Ishikawa (cell line): ENCODE measurements around the gene YBEY.

ENCODE experiments used
- CEBPB ChIP-seq: IDR thresholded peaks from 2 replicates; pipeline ENCODE4 v1.6.1; 2012
- CREB1 ChIP-seq: IDR thresholded peaks from 2 replicates; pipeline ENCODE4 v1.6.1; 2012; ENCODE audit warnings: low read depth
- EGR1 ChIP-seq: IDR thresholded peaks from 2 replicates; pipeline ENCODE4 v1.6.1; 2012
- EP300 ChIP-seq: IDR thresholded peaks from 2 replicates; pipeline ENCODE4 v1.6.1; 2012; ENCODE audit warnings: borderline replicate concordance
- FOXM1 ChIP-seq: IDR thresholded peaks from 2 replicates; pipeline ENCODE4 v1.6.1; 2012; ENCODE audit warnings: low read depth, borderline replicate concordance
- MAX ChIP-seq: IDR thresholded peaks from 2 replicates; pipeline ENCODE4 v1.6.1; 2012
- NFIC ChIP-seq: IDR thresholded peaks from 2 replicates; pipeline ENCODE4 v1.6.1; 2012
- RAD21 ChIP-seq: IDR thresholded peaks from 2 replicates; pipeline ENCODE4 v1.6.1; 2012; ENCODE audit warnings: low read depth
- REST ChIP-seq: IDR thresholded peaks from 2 replicates; pipeline ENCODE4 v1.6.1; 2012; ENCODE audit warnings: low read depth, mild to moderate bottlenecking
- TAF1 ChIP-seq: IDR thresholded peaks from 2 replicates; pipeline ENCODE4 v1.6.1; 2012; ENCODE audit warnings: low read depth, mild to moderate bottlenecking
- TCF12 ChIP-seq: IDR thresholded peaks from 2 replicates; pipeline ENCODE4 v1.6.1; 2012; ENCODE audit warnings: low read depth
- TEAD4 ChIP-seq: IDR thresholded peaks from 2 replicates; pipeline ENCODE4 v1.6.1; 2012
- USF1 ChIP-seq: IDR thresholded peaks from 2 replicates; pipeline ENCODE4 v1.6.1; 2012
- YY1 ChIP-seq: IDR thresholded peaks from 2 replicates; pipeline ENCODE4 v1.6.1; 2012; ENCODE audit warnings: low read depth
- ZBTB7A ChIP-seq: IDR thresholded peaks from 2 replicates; pipeline ENCODE4 v1.6.1; 2012; ENCODE audit warnings: low read depth

YBEY gene

DNA sequence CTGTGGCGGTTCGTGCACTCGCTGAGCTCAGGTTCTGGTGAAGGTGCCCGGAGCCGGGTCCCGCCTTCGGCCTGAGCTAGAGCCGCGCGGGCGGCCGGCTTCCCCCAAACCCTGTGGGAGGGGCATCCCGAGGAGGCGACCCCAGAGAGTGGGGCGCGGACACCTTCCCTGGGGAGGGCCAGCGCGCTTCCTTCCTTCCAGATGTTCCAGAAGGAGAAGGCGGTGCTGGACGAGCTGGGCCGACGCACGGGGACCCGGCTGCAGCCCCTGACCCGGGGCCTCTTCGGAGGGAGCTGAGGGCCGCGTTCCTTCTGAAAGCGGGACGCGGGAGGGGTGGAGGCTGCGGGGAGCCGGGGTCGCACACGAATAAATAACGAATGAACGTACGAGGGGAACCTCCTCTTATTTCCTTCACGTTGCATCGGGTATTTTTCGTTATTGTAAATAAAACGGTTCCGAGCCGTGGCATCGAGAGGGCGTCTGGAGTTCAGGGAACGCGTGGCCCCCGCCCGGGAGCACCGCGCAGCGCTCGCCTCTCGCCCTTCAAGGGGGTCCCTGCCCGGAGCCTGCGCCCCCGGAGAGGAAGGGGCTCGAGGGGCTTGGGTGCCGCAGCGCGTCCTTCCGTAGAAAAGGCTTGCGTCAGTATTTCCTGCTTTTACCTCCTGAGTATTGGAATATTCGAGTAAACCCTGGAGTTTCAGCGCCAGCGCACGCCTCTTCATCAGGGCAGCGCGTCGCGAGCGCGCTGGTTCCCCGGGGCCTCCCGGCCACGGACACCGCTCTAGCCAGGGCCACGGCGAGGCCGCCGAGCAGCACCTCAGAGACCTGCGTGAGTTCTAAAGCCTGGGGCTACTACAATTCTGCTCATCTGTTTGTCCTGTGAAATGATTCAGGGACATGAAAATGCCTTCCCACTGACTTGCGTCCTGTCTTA, 11.5 kb downstream of the YBEY start:
- TF ChIP-seq REST, result no peak
- TF ChIP-seq EP300, result no peak
- TF ChIP-seq ZBTB7A, result no peak
- no peak for TF ChIP-seq CREB1
- no peak for TF ChIP-seq MAX
- TF ChIP-seq FOXM1, result no peak
- no peak for TF ChIP-seq USF1
- TF ChIP-seq NFIC, result no peak
- no peak for TF ChIP-seq CEBPB
- no peak for TF ChIP-seq RAD21
- TF ChIP-seq TAF1, result no peak
- no peak for TF ChIP-seq YY1
- no peak for TF ChIP-seq EGR1
- no peak for TF ChIP-seq TCF12
- no peak for TF ChIP-seq TEAD4

DNA sequence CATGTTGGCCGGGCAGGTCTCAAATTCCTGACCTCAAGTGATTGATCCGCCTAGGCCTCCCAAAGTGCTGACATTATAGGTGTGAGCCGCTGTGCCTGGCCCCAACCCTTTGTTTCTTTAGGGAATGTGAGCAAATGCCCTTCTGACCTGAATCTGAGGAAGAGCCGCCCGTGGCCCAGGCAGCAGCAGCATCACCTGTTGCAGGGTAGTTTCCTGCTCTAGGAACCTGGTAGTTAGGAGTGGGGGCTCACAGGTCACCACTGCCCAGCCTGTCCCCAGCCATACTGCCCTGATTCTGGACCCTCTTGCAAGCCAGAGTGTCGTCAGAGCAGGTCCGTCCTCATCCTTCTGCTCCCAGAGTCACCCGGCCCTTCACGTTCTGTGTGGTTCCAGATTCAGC, 13.0 kb downstream of the YBEY start:
- TF ChIP-seq TAF1 (no peak), YY1 (no peak), CREB1 (no peak), MAX (no peak), REST (no peak), EGR1 (no peak), TCF12 (no peak), TEAD4 (no peak), RAD21 (no peak), ZBTB7A (no peak), FOXM1 (no peak), CEBPB (no peak), NFIC (no peak), EP300 (no peak), USF1 (no peak)

- TF ChIP-seq CEBPB (no peak), TAF1 (no peak), RAD21 (no peak), CREB1 (no peak), EP300 (no peak), MAX (no peak)
These were observed 15.6 kb downstream of the YBEY start for GRCh38 chr21:46301759-46302158.

- TF ChIP-seq EGR1 (no peak), TCF12 (no peak), ZBTB7A (no peak), FOXM1 (no peak), YY1 (no peak), EP300 (no peak), CREB1 (no peak), CEBPB (no peak), USF1 (no peak), NFIC (no peak), TEAD4 (no peak), REST (no peak), MAX (no peak), TAF1 (no peak), RAD21 (no peak)
These were observed 18.3 kb downstream of the YBEY start for GRCh38 chr21:46304437-46304836.
